Measurements from ENCODE around the gene PAXX.

The PAXX gene

GRCh38 chr9:137006116-137007003 lies 14.1 kb downstream of the PAXX start:
- DNase-seq, result no peak

GRCh38 chr9:137007108-137007815 lies 15.0 kb downstream of the PAXX start:
- DNase-seq, result no peak

- DNase-seq, result no peak
Measured at GRCh38 chr9:137007816-137008270, 15.6 kb downstream of the PAXX start.

- no peak for DNase-seq
Measured at GRCh38 chr9:137008312-137008711, 16.1 kb downstream of the PAXX start.

GRCh38 chr9:137009217-137009616 lies 17.0 kb downstream of the PAXX start:
- no peak for DNase-seq

GRCh38 chr9:137009938-137010732 lies 17.9 kb downstream of the PAXX start:
- DNase-seq, result no peak

GRCh38 chr9:137011156-137011555 lies 18.9 kb downstream of the PAXX start:
- DNase-seq, result no peak

- no peak for DNase-seq
Measured at GRCh38 chr9:137011907-137012675, 19.9 kb downstream of the PAXX start.

- no peak for DNase-seq
Measured at GRCh38 chr9:137012694-137013570, 20.7 kb downstream of the PAXX start.

- DNase-seq, result no peak
Measured at GRCh38 chr9:137013571-137013940, 21.3 kb downstream of the PAXX start.

GRCh38 chr9:137014166-137014565 lies 21.9 kb downstream of the PAXX start:
- no peak for DNase-seq

- no peak for DNase-seq
Measured at GRCh38 chr9:137014776-137015539, 22.7 kb downstream of the PAXX start.

- no peak for DNase-seq
Measured at GRCh38 chr9:137015540-137015930, 23.3 kb downstream of the PAXX start.

GRCh38 chr9:137015976-137016375 lies 23.8 kb downstream of the PAXX start:
- DNase-seq, result no peak

GRCh38 chr9:137016436-137016835 lies 24.2 kb downstream of the PAXX start:
- no peak for DNase-seq

GRCh38 chr9:137017071-137017470 lies 24.8 kb downstream of the PAXX start:
- no peak for DNase-seq

- DNase-seq, result no peak
Measured at GRCh38 chr9:137017791-137018497, 25.7 kb downstream of the PAXX start.

- DNase-seq, result no peak
Measured at GRCh38 chr9:137018761-137019559, 26.7 kb downstream of the PAXX start.

Measured in KG1 (cell line).